ENCODE measurements around the gene GALNT11.
"Not testable (repeated sequence)": the region's sequence is repeated elsewhere in the genome, so short reads cannot be mapped to it uniquely, and the experiment has no call there.

Gene GALNT11

DNA sequence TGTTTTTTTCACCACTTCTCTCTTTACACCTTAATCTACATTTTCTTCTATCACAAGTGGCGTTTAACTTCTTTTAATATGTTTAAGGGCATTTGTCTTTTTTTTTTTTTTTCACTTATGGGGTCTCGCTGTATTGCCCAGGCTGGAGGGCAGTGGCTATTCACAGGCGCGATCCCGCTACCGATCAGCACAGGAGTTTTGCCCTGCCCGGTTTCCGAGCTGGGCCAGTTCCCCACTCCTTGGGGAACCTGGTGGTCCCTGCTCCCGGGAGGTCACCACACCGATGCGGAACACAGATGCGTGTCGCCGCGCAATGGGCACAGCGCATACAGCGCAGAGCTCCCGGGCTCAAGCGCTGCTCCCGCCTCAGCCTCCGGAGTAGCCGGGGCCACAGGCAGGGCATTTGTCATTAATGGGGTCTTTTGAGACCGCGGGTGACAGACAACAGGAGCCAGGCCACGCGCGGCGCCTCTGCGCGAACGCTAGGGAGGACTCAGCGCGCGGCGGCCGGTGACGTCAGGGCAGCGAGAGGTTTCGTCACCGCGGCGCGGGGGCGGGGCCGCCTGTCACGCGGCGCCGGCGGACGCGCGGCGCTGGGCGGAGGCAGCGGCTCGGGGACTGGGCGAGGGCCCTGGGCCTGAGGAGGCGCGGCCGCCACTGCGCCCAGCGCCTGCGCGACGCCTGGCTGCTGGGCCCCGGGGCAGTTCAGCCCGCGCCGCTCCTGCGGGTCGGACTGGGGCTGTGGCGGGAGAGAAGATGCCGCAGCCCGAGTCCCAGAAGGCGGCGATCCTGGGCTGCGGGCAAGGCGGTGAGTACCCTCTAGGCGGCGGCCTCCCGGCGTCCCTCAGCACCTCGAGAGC, at the start of gene GALNT11:
GALNT11 (plus strand) TSS at position 598 of the 860 bp plus-strand sequence. CDS start 68,554 bp downstream, outside the sequence.
- DNase-seq: peak; percentile 74

DNA sequence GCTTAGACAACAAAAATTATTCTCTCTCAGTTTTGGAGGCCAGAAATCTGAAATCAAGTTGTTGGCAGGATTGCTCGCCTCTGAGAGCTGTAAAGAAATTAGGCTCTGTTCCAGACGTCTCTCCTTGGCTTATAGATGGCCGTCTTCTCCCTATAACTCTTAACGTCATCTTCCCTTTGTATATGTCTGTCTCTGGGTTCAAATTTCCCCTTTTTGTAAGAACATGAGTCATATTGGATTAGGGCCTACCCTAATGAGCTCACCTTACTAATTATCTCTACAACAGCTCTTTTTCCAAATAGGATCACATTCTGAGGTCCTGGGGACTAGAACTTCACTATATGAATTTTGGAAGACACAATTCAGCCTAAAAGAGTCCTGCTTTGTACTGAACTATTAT, 46.9 kb upstream of the GALNT11 start:
- DNase-seq: no peak

DNA sequence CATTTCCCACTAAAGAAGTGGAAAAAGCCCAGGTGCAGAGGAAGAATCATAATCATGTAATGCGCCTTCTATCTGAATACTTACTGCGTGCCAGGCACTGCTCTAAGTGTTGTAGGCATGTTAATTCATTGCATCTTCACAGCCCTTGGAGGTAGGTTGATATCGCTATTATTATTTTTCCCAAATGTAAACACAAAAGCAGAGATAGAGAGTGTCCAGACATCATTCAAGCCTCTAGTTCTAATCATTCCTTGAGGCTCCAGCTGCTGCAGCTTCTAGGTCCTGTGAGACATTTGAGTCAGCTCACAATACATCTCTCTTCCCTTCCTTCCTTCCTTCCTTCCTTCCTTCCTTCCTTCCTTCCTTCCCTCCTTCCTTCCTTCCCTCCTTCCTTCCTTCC, 44.3 kb upstream of the GALNT11 start:
- DNase-seq: no peak

DNA sequence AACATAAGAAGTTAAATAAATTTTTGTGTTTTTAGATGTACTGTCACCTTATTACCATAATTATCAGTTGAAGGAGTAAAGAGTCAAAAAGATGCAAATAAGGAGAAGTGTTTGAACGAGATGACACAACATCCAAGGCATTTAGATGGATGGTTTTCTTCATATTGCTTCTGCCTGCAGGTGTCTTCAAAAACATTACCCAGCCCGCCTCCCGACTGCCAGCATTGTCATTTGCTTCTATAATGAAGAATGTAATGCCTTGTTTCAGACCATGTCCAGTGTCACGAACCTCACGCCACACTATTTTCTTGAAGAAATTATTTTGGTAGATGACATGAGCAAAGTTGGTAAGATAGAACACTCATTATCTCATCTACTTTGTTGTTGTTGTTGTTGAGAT, 42.7 kb upstream of the GALNT11 start:
- DNase-seq: no peak

DNA sequence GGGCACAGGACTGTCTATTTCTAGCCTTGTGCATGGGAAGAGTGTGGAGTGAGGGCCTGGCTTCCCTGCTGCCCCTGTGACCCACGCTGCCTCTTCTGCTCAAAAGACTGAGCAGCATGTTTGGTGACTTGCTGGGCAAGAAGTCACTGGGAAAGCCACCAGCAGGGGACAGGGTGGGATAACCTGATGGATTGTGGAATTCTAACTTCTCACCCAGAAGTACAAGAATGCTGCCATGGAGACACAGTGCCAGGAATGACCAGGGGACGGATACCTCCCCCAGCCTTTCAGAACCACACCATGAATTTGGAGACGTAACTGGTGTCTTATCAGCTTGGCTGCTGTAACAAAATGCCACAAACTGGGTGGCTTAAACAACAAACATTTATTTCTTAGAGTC, 40.9 kb upstream of the GALNT11 start:
- no peak for DNase-seq

DNA sequence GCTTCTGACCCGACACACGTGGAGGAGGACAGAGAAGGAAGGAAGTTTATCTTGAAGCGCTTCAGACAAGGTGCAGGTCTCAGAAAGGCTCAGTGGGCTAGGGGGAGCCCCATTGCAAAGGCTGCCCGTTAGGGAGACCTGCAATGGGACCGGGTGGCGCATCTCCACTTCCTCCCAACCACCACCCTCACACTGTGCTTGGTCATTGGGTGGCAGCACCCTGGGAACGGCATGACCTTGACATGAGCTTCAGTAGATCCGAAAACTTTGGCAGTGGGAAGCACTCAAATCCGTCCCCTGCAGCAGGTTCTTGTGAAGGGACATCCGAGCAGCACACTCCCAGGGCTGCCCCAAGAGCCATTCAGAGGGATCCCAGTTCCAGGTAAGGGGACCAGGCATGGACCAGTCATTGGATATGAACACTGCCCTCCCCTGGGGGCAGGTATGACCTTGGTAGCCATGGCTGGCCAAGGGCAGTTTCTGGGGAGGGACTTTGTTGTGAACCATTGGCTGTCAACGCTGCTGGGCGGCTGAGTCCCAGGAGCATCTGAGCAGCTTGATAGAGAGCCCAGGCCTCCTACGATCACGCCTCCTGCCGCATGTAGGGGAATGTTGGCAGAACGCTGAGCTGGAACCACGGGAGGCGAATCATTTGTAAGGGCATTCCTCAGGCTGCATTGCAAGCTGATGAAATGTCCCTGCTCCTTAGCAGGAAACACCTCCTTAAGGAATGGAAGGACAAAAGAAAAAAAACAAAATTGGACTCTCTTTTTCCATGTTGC, 37.5 kb upstream of the GALNT11 start:
- DNase-seq: no peak

DNA sequence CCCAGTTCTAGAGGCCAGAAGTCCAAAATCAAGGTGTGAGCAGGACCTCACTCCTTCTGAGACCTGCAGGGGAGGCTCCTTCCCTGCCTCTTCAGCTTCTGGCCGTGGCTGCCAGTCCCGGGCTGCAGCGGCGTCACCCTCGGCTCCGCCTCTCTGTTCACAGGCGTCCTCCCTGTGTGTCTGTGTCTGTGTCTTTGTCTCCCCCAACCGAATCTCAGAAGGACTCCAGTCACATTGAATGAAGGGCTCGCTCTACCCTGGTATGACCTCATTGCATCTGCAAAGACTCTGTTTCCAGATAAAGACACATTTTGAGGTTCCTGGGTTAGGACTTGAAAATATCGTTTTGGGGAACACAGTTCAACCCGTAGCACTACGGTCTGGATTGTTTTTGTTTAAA, 33.1 kb upstream of the GALNT11 start:
- DNase-seq: peak; percentile 76

DNA sequence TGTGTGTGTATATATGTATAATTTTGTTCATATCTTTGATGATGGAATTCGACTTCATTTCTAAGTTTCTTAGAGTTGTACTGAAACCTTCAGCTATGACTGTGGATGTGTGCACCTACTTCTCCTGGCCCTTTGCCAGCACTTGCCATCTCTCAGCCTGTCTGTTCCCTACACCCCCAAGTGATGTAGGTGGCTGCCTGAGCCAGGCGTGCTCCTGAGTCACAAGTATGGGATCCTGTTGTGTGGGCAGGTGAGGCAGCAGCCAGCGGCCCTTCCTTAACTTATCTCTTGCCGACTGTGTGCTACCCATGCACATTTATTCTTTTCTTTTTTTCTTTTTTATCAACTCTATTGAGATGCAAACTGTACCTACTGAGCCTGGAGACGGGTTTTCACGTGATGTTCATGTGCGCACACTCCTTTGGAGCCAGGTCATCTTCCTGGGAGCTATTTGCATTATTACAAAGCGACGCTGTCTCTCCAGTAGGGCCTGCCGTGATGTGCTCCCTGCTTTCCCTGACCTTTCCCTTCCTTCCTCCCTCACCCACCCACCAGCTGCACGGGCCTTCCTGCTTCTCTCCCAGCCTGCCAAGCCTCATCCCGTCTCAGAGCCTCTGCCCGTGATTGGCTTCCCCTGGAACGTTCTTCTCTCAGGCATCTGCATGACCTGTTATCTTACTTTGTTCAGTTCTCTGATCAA, 31.3 kb upstream of the GALNT11 start:
- peak; percentile 71 for DNase-seq

DNA sequence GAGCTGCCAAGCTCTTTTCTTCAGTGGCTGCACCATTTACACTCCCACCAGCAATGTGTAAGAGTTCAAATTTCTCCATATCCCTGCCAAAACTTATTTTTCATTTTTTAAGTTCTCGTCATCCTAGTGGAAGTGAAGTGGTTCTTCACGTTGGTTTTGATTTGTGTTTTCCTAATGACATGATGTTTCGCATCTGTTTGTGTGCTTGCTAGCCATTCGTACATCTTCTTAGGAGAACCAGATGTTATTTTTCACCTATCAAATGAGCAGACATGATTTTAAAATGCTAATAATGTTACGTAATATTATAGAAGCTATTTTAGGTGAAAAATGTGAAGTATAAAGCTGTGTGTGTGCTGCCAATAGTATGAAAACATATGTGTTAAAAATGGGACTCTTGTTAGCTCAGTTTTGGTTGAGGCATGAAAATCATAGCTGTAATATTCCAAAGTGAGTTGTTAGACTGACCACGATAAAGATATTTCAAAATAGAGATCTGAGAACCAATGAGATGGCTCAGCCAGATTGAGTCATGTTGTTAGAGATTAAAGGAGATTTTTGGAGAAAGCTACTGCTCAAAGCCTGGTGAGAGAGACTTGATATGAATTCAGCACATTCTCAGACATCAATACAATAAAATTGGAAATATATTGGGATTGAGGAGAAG, 25.9 kb upstream of the GALNT11 start:
- DNase-seq: no peak

DNA sequence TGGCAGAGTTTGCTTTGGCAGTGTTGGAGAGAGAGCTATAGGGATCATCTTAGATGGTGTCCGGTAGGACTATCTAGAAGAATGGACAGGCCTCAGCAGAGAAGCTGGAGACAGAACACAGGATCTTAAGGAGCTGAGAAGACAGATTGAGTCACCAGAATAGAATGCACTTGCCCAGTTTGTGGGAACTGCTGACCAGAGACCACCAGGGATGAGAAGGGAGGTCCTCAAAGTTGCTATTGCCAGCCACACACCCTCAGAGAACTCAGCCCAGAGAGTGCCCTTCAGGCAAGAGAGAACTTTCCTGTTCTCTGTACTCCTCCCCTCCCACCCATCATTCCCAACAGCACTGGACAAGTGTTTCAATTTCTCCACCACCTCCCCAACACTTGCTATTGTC, 25.3 kb upstream of the GALNT11 start:
- DNase-seq: no peak

DNA sequence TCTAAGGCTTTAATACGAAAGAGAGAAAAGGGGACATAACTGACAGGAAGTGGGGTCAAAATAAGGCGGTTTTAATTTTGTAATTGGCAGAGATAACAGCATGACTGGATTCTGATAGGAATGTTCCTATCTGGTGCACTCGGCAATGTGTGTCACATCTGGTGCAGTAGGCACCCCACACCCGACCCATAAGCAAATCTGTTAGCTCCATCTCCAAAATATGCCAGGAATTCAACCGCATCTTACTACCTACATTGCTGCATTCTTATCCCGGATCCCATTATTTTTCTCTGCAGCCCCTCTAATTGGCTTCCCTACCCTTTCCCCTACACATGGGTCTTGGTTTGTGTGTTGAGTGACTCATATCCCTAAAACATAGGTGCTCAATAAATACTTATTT, 19.1 kb upstream of the GALNT11 start:
- no peak for DNase-seq

DNA sequence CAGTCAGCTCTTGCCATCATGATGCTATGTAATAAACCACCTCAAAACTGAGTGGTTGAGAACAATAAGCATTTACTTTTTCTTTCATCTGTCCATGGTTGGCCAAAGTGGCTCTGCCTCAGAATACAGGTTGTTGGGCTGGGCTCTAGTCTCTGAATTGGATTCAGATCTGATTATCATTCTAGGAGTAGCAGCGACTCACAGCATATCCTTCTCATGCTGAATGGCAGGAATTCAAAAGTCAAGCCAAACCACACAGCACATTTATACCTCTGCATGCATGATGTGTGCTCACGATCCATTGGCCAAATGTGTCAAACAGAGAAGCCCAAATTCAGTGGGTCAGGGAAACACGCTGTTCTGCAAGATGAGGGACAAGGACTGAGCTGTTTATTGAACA, 13.6 kb upstream of the GALNT11 start:
- no peak for DNase-seq

DNA sequence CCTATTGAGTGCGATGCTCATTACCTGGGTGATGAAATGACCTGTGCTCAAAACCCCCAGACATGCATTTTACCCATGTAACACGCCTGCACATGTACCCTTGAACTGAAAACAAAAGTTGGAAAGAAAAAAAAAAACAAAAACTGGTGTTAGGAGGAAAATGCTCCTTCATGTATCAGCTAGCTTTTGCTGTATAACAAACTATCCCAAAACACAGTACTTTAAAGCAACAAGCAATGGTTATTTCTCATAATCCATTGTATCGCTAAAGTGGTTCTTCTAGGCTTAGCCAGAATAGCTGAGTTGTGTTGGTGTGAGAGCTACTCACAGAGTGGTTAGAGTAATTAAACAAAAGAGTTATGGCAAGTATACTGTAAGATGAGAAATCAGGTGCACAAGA, 12.2 kb upstream of the GALNT11 start:
- no peak for DNase-seq

DNA sequence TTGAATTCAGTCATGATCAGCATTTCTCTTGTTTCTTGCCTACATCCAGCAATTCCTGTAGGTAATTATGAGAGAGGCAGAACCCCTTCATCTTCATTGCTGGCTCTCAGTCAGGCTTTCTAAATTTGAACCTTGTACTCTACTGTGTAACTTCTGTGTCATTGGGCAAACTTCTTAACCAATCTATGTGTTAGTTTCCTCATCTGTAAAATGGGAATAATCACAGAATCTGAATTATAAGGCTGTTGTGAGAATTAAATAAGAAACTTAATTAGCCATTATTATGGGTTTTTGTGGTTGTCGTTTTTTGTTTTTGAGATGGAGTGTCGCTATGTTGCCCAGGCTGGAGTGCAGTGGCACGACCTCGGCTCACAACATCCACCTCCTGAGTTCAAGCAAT, 11.5 kb upstream of the GALNT11 start:
- no peak for DNase-seq

DNA sequence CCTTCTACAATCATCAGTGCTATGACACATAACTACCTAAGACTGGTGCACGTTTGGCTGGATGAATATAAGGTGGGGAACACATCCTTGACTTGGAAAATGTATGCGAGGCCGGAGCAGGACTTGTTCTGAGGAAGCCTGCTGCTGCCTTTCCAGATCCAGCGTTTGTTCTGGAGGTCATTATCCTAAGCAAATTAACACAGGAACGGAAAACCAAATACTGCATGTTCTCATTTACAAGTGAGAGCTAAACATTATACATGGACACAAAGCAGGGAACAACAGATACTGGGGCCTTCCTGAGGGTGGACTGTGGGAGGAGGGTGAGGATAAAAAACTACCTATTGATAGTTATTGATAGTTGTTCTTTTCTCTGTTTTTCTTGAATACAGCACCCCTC, 10.8 kb upstream of the GALNT11 start:
- peak; percentile 96 for DNase-seq

DNA sequence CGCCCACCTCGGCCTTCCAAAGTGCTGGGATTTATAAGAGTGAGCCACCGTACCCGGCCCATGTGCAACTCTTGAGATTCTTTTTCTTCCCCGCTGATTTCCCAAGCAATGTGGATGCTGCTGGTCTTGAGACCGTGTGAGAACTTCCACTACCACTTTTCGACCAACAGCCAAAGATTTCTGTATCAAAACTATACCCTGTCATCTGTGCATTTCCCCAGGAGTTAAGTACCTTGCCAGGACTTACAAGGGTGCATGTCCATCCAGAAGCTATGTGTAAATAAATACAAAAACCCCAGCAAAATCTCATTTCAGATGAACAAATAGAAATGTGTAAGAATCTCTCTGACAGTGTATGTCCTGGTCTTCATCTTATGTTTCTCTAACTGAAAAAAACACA, 9.9 kb upstream of the GALNT11 start:
- no peak for DNase-seq

DNA sequence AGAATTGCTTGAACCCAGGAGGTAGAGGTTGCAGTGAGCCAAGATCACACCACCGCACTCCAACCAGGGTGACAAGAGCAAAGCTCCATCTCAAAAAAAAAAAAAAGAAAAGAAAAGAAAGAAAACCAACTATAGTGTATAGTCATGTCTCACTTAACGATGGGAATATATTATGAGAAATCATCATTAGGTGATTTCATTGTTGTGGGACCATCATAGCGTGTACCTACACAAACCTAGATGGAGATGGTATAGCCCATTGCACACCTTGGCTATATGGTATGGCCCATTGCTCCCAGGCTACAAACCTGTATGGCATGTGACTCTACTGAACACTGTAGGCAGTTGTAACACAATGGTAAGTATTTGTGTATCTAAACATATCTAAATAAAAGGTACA, 8.5 kb upstream of the GALNT11 start:
- no peak for DNase-seq

DNA sequence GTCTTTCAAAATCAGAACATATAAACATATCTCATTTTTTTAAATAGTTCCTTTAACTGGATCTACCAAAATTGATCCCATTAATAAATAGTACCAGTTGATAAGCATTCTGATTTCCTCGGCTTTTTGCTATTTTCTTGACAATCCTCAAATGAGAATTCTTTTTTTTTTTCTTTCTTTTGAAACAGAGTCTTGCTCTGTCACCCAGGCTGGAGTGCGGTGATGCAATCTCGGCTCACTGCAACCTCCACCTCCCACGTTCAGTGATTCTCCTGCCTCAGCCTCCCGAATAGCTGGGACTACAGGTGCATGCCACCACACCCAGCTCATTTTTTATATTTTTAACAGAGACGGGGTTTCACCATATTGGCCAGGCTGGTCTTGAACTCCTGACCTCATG, 7.8 kb upstream of the GALNT11 start:
- not testable (repeated sequence) for DNase-seq

DNA sequence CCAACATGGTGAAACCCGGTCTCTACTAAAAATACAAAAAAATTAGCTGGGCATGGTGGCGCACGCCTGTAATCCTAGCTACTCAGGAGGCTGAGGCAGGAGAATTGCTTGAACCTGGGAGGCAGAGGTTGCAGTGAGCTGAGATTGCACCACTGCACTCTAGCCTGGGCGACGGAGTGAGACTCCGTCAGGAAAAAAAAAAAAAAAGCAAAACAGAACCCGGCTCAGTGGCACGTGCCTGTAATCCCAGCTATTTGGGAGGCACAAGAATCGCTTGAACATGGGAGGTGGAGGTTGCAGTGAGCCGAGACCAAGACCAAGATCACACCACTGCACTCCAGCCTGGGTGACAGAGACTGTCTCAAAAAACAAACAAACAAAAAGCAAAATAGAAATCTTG, 3.7 kb upstream of the GALNT11 start:
- DNase-seq: not testable (repeated sequence)

DNA sequence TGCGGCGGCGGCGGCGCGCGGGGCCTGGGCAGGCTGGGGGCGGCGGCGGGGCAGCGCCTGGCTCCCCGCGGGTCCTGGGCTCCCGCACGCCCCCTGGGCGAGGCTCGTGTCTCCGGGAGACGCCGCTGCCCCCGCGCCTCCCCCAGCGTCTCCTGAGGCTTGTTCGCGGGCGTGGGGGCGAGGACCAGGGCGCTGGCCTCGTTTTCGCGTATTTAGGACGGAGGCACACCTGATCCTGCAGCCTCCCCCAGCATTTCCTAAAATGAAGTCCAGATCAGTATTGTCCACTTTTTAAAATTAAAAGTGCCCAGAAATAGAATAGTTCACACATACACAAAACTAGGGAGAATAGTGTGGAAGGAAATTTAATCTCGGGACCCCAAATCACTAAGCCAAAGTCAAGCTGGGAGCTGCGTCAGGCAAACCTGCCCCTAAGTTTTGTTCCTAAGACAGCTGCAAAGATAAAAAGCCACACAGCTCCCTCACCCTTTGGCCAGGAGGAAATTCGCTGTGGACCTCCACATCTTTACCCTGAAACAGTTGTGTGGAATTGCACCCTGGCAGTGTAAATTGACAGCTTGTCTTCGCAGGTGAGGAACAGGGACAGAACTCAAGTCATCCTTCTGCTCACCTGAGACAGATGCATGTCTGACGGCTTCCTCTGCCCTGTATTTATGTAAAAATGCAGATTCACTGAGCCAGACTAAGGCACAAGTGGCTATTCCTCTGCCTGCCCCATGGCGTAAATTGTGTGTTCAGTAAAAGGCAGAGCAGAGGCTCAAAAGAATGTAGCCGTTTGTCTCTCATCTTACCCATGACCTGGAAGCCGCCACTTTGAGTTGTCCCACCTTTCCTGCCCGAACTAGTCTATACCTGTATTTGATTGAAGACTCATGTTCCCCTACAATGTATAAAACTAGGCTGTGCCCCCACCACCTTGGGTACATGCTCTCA, 740 bp downstream of the GALNT11 start:
- DNase-seq: no peak

DNA sequence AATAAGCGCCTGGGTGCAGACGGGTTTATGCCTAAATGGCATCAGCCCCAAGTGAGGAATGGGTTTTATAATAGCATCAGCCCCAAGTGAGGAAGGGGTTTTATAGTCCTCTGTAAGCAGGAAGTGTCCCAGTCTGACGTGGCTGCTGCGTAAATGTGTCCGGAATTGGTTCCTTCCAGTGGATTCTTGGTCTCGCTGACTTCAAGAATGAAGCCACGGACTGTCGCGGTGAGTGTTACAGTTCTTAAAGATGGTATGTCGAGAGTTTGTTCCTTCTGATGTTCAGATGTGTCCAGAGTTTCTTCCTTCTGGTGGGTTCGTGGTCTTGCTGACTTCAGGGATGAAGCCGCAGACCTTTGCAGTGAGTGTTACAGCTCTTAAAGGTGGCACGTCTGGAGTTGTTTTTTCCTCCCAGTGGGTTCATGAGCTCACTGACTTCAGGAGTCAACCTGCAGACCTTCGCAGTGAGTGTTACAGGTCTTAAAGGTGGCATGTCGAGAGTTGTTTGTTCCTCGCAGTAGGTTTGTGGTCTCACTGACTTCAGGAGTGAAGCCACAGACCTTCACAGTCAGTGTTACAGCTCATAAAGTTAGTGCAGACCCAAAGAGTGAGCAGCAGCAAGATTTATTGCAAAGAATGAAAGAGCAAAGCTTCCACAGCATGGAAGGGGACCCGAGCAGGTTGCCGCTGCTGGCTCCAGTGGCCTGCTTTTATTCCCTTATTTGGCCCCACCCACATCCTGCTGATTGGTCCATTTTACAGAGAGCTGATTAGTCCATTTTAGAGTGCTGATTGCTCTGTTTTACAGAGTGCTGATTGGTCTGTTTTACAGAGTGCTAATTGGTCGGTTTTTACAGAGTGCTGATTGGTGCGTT, 2.3 kb downstream of the GALNT11 start:
- DNase-seq: not testable (repeated sequence)
